ENCODE measurements around the gene GJD3.
"Not testable (repeated sequence)": the region's sequence is repeated elsewhere in the genome, so short reads cannot be mapped to it uniquely, and the experiment has no call there.

Gene GJD3, protein sequence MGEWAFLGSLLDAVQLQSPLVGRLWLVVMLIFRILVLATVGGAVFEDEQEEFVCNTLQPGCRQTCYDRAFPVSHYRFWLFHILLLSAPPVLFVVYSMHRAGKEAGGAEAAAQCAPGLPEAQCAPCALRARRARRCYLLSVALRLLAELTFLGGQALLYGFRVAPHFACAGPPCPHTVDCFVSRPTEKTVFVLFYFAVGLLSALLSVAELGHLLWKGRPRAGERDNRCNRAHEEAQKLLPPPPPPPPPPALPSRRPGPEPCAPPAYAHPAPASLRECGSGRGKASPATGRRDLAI

DNA sequence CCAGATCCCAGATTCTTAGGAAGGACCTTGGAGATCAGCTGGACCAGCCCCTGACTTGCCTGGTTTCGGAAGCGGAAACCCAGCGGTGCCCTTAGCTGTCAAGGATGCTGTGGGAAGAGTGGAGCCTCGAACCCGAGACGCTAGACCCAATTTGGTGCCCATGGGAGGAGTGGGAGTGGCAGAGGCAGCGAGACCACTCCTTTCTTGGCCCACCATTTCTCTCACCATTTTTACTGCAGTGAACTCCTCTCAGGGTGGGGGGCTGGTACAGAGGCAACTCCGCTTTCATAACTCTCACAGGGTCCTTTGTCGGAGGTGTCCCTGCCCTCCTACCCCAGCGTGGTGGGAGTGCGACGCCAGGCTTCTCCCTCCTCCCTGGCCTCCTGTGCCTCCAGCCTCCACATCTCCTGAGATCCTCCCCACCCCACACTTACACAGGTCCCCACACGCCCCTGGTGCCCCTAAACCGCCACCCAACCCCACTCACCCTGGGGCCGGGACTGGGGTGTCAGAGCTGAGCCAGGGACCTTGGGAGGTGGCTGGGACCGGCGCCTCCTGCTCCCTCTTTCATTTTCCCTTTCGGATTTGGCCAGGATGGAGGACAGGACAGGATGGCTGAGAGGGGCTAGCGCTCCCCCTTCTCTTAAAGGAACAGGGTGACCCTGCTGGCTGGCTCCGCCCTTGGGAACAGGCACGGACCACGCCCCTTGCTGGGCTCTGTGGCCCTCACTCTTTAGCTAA is at the start of gene GJD3:
Gene GJD3, minus strand, starts transcription at position 617 of the 741 bp plus-strand sequence. CDS start 922 bp downstream, outside the sequence.
- no peak for DNase-seq (ENCODE audit: low read depth in 2 of 2)

DNA sequence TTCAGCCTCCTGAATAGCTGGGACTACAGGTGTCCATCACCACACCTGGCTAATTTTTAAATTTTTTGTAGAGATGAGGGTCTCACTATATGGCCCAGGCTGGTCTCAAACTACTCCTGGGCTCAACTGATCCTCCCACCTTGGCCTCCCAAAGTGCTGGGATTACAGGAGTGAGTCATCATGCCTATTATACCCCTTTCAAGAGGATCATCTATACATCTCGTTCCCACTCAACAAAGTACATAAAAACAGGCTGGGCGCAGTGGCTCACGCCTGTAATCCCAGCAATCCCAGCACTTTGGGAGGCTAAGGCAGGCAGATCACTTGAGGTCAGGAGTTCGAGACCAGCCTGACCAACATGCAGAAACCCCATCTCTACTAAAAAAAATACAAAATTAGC is 49.8 kb upstream of the GJD3 start:
- DNase-seq (ENCODE audit: low read depth in 2 of 2) = not testable (repeated sequence)

GRCh38 chr17:40412880-40413279 is 48.3 kb upstream of the GJD3 start:
- DNase-seq (ENCODE audit: low read depth in 2 of 2) = no peak

- DNase-seq (ENCODE audit: low read depth in 2 of 2) = no peak
Observed at GRCh38 chr17:40411821-40412220, 47.3 kb upstream of the GJD3 start.

DNA sequence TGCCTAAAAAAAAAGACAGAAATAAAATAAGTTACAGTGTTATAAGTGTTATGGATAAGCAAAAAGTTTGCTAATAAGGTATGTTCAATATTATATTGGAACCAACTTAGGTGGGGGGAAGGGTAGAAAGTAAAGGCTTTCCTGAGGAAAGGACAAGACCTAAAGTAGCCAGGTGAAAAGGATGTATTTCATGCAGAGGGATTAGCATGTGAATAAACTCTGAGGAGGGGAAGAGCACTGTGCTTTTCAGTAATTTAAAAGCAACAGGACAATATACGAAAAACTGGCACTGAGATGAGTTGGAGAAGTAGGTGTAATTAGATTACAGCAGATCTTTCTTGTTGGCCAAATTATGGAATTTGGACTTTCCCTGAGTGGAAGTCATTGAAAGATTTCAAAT is 45.5 kb upstream of the GJD3 start:
- DNase-seq (ENCODE audit: low read depth in 2 of 2) = no peak

DNA sequence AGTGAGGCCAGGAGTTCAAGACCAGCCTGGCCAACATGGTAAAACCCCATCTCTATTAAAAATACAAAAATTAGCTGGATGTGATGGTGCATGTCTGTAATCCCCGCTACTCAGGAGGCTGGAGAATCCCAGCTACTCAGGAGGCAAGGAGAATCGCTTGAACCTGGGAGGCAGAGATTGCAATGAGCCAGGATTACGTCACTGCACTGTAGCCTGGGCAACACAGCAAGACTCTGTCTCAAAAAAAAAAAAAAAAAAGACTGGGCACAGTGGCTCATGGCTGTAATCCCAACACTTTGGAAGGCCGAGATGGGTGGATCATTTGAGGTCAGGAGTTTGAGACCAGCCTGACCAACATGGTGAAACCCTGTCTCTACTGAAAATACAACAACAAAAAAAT is 45.0 kb upstream of the GJD3 start:
- not testable (repeated sequence) for DNase-seq (ENCODE audit: low read depth in 2 of 2)

GRCh38 chr17:40407460-40407859 is 42.9 kb upstream of the GJD3 start:
- DNase-seq (ENCODE audit: low read depth in 2 of 2) = no peak

DNA sequence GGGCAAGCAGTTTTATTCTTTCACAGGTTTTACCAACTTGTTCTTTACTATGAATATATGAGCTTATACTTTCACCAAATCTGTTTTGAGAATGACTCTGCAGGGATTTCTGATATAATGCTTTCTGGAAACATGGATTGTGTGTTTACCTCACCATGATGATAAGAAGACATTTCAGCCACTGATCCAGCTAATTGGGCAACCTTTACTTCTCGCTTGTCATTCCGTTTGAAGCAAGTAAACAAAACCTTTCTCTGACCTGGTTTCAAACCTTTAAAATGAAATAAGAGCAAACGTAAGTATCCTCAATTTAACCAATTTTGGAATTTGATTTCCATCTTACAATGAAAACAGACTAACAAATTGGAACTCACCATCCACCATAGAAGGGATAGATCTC is 39.5 kb upstream of the GJD3 start:
- DNase-seq (ENCODE audit: low read depth in 2 of 2) = no peak

GRCh38 chr17:40402668-40403067 is 38.1 kb upstream of the GJD3 start:
- DNase-seq (ENCODE audit: low read depth in 2 of 2) = no peak

DNA sequence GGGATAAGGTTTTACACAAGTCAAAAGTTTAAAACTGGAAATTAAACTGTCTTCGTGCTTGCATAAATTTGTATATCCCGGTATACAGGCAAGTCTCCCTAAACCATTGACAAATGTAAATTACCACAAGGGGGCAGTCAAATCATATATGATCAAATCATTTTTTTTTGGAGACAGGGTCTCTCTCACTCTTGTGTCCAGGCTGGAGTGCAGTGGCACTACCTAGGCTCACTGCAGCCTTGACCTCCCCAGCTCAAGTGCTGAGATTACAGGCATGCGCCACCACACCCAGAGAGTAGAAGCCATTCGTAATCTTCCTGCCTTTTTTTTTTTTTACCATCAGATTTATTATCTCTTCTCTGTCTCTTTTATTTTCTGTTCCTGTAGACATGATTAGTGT is 34.6 kb upstream of the GJD3 start:
- peak; percentile 23 to 30 for DNase-seq (ENCODE audit: low read depth in 2 of 2)

DNA sequence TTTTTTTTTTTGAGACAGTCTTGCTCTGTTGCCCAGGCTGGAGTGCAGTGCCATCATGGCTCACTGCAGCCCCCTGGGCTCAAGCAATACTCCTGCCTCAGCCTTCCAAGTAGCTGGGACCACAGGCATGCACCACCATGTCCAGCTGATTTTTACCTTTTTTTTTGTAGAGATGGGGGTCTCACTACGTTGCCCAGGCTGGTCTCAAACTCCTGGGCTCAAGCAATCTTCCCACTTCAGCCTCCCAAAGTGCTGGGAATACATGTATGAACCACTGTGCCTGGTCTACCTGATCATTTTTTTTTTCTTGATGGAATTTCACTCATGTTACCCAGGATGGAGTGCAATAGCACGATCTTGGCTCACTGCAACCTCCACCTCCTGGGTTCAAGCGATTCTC is 22.0 kb upstream of the GJD3 start:
- not testable (repeated sequence) for DNase-seq (ENCODE audit: low read depth in 2 of 2)

GRCh38 chr17:40382251-40382650 is 17.7 kb upstream of the GJD3 start:
- no peak for DNase-seq (ENCODE audit: low read depth in 2 of 2)

GRCh38 chr17:40378966-40379365 is 14.4 kb upstream of the GJD3 start:
- no peak for DNase-seq (ENCODE audit: low read depth in 2 of 2)

DNA sequence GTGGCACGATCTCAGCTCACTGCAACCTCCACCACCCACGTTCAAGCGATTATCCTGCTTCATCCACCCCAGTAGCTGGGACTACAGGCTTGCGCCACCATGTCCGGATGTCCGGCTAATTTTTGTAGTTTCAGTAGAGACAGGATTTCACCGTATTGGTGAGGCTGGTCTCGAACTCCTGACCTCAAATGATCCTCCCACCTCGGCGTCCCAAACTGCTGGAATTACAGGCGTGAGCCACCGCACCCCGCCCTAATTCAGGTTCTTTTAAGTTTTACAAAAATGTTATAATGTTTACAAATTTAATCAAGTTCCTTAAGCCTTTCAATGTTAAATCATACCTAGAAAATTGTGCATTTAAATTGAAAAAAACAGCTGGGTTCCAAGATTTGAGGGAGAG is 13.3 kb upstream of the GJD3 start:
- DNase-seq (ENCODE audit: low read depth in 2 of 2) = no peak

GRCh38 chr17:40376541-40376940 is 12.0 kb upstream of the GJD3 start:
- not testable (repeated sequence) for DNase-seq (ENCODE audit: low read depth in 2 of 2)

DNA sequence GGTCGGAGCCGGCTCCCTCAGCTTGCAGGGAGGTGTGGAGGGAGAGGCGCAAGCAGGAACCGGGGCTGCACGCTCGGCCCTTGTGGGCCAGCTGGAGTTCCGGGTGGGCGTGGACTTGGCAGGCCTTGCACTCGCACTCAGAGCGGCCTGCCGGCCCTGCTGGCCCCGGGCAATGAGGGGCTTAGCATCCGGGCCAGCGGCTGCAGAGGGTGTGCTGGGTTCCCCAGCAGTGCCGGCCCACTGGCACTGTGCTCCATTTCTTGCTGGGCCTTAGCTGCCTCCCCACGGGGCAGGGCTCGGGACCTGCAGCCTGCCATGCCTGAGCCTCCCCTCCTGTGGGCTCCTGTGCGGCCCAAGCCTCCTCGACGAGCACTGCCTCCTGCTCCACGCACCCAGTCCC is 11.2 kb upstream of the GJD3 start:
- not testable (repeated sequence) for DNase-seq (ENCODE audit: low read depth in 2 of 2)

DNA sequence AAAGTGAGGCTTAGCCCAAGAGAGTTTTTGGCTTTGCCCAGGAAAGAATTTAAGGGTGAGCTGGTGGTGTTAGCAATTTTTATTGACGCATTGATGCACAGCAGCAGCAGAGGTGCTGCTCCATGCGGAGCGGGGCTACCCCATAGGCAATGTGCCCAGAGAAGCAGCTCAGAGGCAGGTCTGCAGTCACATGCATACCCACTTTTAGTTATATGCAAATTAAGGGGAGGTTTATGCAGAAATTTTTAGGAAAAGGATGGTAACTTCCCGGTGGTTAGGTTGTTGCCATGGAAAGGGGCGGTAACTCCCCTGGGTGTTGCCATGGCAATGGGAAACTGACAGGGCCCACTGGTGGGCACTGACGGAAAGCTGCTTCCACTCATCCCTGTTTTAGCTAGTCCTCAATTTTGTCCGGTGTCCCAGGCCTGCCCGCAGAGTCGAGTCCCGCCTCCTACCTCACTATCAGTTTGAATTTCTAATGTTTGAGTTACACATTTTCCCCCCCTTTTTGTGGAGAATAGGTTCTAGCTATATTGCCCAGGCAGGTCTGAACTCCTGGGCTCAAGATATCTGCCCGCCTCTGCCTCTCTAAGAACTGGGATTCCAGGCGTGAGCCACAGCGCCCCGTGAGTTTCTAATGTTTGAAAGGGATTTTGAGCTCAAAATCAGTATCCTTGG is 10.4 kb upstream of the GJD3 start:
- no peak for DNase-seq (ENCODE audit: low read depth in 2 of 2)

- DNase-seq (ENCODE audit: low read depth in 2 of 2) = no peak
Observed at GRCh38 chr17:40373999-40374398, 9.5 kb upstream of the GJD3 start.

DNA sequence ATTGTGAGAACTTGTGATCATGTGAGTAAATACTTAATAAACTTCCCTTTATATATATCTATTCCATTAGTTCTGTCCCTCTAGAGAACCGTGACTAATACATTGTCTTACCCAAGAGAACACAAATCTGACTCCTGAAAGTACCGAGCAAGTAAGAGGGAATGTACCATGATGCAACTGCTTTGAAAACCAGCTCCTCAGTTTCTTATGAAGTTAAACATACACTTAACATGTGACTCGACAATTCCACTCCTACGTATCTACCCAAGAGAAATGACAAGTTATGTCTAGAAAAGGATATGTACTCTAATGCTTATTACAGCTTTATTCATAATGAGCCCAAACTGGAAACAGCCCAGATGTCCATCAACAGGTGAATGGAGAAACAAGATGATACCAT is 8.8 kb upstream of the GJD3 start:
- DNase-seq (ENCODE audit: low read depth in 2 of 2) = peak; percentile 21 to 22

DNA sequence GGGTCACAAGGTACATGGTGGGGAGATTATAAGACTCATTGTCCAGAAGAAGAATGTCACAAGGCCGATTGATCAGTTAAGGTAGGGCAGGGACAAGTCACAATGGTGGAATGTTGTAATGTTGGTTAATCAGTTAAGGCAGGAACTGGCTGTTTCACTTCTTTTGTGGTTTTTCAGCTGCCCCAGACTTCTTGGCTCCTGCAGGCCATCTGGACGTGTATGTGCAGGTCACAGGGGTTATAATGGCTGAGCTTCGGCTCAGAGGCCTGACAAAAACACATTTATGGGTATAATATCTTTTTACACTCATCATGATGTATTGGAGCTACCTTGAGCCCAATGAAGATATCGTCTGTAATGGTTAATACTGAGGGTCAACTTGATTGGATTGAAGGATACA is 8.1 kb upstream of the GJD3 start:
- DNase-seq (ENCODE audit: low read depth in 2 of 2) = not testable (repeated sequence)

DNA sequence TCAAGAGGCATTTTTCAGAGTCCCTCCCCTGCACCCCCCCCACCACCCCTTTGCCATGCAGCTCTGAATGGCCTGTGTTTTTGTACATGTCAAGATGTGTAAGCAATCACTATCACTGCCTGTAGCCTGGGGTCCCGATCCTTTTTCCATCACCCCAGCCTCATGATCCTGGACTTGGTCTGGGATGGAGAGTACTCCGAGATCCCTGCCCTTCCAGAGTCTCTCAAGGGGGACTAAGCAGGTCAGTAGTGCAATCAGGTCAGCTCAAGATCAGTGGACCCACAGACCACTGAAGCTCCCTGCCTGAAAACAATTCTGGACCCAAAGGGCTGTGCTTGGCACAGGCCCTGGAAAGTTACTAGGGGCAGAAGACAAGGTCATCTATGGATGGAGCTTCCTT is 7.5 kb upstream of the GJD3 start:
- no peak for DNase-seq (ENCODE audit: low read depth in 2 of 2)

DNA sequence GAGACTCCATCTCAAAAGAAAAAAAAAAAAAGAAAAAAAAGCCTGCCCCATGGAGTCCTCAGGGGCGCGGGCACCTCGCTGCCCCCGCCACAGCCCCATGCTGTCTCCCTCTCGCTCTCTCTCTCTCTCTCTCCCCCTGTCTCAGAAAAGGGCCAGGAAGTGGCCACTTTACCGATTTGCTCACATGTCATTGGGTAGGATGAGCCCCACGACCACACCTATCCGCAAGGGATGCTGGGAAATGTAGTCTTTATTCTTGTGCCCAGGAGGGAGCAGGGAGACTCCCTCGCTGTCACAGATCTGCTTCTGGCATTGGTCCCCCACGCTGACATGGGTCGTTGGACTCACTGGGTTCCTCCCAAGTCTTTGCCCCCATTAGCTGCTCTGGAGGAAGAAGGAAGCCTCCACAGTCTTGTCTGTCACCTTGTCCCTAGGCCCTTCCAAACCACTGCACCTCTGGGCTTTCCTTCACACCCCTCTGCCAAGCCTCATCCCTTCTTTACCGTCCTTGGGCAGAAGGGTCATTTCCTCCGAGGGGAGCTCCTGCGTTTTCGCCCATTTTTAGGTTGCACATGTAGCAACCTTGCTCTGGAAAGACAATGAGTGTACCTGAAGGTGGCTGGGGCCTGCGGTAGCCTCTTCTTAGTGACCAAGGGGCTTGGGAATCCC is 6.9 kb upstream of the GJD3 start:
- DNase-seq (ENCODE audit: low read depth in 2 of 2) = no peak

All from fibroblast of skin of left biceps (primary cell).